Measurements from ENCODE around the gene EFNA5. TPM values are rescaled to one million over a fixed set of nuclear protein-coding genes. Genes with fewer than 3 reads are reported as not detected.

Gene EFNA5
- total and polyA plus RNA-seq, 10 of the 15 experiments (the other 5 are each of a cell fraction or from before 2014, with no cell fraction given), result 0.19 to 12.6 (median 3.9) TPM

- TF ChIP-seq ATF2 (IDR thresholded peaks at IDR 0.05; ENCODE audit: low read length) (peak; percentile 90), ZNF274 (IDR thresholded peaks at IDR 0.05; ENCODE audit: insufficient read depth, insufficient read length) (no peak), CREM (IDR thresholded peaks at IDR 0.05; ENCODE audit: low read depth) (peak; percentile 83; the same call in 1 of the 2 replicates), SUPT20H (IDR thresholded peaks at IDR 0.05; ENCODE audit: borderline replicate concordance, control insufficient read depth, low read depth, low read length) (no peak), IRF3 (IDR thresholded peaks at IDR 0.05) (no peak), RCOR1 (conservative IDR thresholded peaks at IDR 0.05; ENCODE audit: low read depth, low read length) (0 out of 2 replicates have a peak, but pooled peaks have one; percentile 52), GABPA (IDR thresholded peaks at IDR 0.05; ENCODE audit: low read depth) (peak; percentile 66), BCL11A (IDR thresholded peaks at IDR 0.05; ENCODE audit: low read depth, low read length) (peak; percentile 65; the same call in 1 of the 2 replicates), PBX3 (IDR thresholded peaks at IDR 0.05; ENCODE audit: insufficient replicate concordance, low read depth, low read length) (peak; percentile 64), E4F1 (IDR thresholded peaks at IDR 0.05; ENCODE audit: borderline replicate concordance, partially characterized antibody) (no peak), CHD2 (IDR thresholded peaks at IDR 0.05; ENCODE audit: borderline replicate concordance, low read depth, low read length) (peak; percentile 81), PML (IDR thresholded peaks at IDR 0.05; ENCODE audit: low read length) (peak; percentile 67), CREB1 (IDR thresholded peaks at IDR 0.05; ENCODE audit: low read depth) (peak; percentile 66; the same call in 1 of the 2 replicates), MTA2 (IDR thresholded peaks at IDR 0.05; ENCODE audit: low read depth) (peak; percentile 92), MLLT1 (IDR thresholded peaks at IDR 0.05) (0 out of 2 replicates have a peak, but pooled peaks have one; percentile 31), RBBP5 (conservative IDR thresholded peaks at IDR 0.05) (no peak), BCL3 (IDR thresholded peaks at IDR 0.05; ENCODE audit: borderline replicate concordance, insufficient read depth, low read depth, low read length, poor library complexity, severe bottlenecking) (peak; percentile 51), EED (IDR thresholded peaks at IDR 0.05; ENCODE audit: low read depth) (peak; percentile 70; the same call in 1 of the 2 replicates), MXI1 (IDR thresholded peaks at IDR 0.05; ENCODE audit: low read depth, low read length) (peak; percentile 24; the same call in 1 of the 2 replicates), ESRRA (IDR thresholded peaks at IDR 0.05; ENCODE audit: low read length) (0 out of 2 replicates have a peak, but pooled peaks have one; percentile 33), FOXM1 (IDR thresholded peaks at IDR 0.05; ENCODE audit: low read depth, low read length) (peak; percentile 89), DPF2 (IDR thresholded peaks at IDR 0.05) (peak; percentile 82)
Observed at GRCh38 chr5:107476783-107477182, 194.0 kb downstream of the EFNA5 start (continued).
